OCI-M1 (cell line): ENCODE measurements around the gene PLPPR1.
"Not testable (repeated sequence)": the region's sequence is repeated elsewhere in the genome, so short reads cannot be mapped to it uniquely, and the experiment has no call there.

ENCODE experiments used
- DNase-seq: peaks from one replicate; lab custom pipeline; 2025; lab: John Stamatoyannopoulos, UW

PLPPR1 gene

GRCh38 chr9:101121836-101122399, 93.4 kb downstream of the PLPPR1 start:
- no peak for DNase-seq

- no peak for DNase-seq
These were observed 98.0 kb downstream of the PLPPR1 start for GRCh38 chr9:101126556-101126955.

GRCh38 chr9:101127369-101127768, 98.8 kb downstream of the PLPPR1 start:
- DNase-seq: not testable (repeated sequence)

GRCh38 chr9:101128623-101129022, 100.1 kb downstream of the PLPPR1 start:
- DNase-seq: no peak

GRCh38 chr9:101130054-101130453, 101.5 kb downstream of the PLPPR1 start:
- DNase-seq: no peak

GRCh38 chr9:101131326-101131725, 102.8 kb downstream of the PLPPR1 start:
- DNase-seq: no peak

GRCh38 chr9:101132801-101133200, 104.3 kb downstream of the PLPPR1 start:
- no peak for DNase-seq

- peak; percentile 29 for DNase-seq
These were observed 110.0 kb downstream of the PLPPR1 start for GRCh38 chr9:101138509-101138908.

- DNase-seq: no peak
These were observed 110.6 kb downstream of the PLPPR1 start for GRCh38 chr9:101139082-101139481.

- DNase-seq: peak; percentile 91
These were observed 112.2 kb downstream of the PLPPR1 start for GRCh38 chr9:101140764-101141163.

GRCh38 chr9:101146508-101146907, 118.0 kb downstream of the PLPPR1 start:
- no peak for DNase-seq

GRCh38 chr9:101148344-101148743, 119.8 kb downstream of the PLPPR1 start:
- DNase-seq: no peak

- DNase-seq: no peak
These were observed 129.8 kb downstream of the PLPPR1 start for GRCh38 chr9:101158361-101158760.

GRCh38 chr9:101162231-101162630, 133.7 kb downstream of the PLPPR1 start:
- DNase-seq: no peak

GRCh38 chr9:101165131-101165530, 136.6 kb downstream of the PLPPR1 start:
- no peak for DNase-seq

GRCh38 chr9:101167490-101168134, 139.1 kb downstream of the PLPPR1 start:
- DNase-seq: no peak

- no peak for DNase-seq
These were observed 144.1 kb downstream of the PLPPR1 start for GRCh38 chr9:101172616-101173015.

GRCh38 chr9:101173907-101174306, 145.4 kb downstream of the PLPPR1 start:
- DNase-seq: no peak

- peak; percentile 30 for DNase-seq
These were observed 147.9 kb downstream of the PLPPR1 start for GRCh38 chr9:101176384-101176783.

- DNase-seq: no peak
These were observed 156.3 kb downstream of the PLPPR1 start for GRCh38 chr9:101184813-101185278.

- DNase-seq: no peak
These were observed 163.2 kb downstream of the PLPPR1 start for GRCh38 chr9:101191723-101192122.

- no peak for DNase-seq
These were observed 168.5 kb downstream of the PLPPR1 start for GRCh38 chr9:101197026-101197425.

- DNase-seq: no peak
These were observed 172.3 kb downstream of the PLPPR1 start for GRCh38 chr9:101200852-101201251.

GRCh38 chr9:101201630-101202029, 173.1 kb downstream of the PLPPR1 start:
- peak; percentile 30 for DNase-seq
